Bronchial smooth muscle cell (primary cell): ENCODE measurements around the gene SPAG6. TPM values are rescaled to one million over a fixed set of nuclear protein-coding genes. Genes with fewer than 3 reads are reported as not detected.

Experiments
- total RNA-seq: library from RNA; depleted of rRNA; stranded (reverse); fragments of >200 nt; gene quantifications from 2 replicates; pipeline ENCODE4 v1.2.1, GENCODE V29; 2014

The SPAG6 gene
- total RNA-seq: not detected in 2 replicates

DNA sequence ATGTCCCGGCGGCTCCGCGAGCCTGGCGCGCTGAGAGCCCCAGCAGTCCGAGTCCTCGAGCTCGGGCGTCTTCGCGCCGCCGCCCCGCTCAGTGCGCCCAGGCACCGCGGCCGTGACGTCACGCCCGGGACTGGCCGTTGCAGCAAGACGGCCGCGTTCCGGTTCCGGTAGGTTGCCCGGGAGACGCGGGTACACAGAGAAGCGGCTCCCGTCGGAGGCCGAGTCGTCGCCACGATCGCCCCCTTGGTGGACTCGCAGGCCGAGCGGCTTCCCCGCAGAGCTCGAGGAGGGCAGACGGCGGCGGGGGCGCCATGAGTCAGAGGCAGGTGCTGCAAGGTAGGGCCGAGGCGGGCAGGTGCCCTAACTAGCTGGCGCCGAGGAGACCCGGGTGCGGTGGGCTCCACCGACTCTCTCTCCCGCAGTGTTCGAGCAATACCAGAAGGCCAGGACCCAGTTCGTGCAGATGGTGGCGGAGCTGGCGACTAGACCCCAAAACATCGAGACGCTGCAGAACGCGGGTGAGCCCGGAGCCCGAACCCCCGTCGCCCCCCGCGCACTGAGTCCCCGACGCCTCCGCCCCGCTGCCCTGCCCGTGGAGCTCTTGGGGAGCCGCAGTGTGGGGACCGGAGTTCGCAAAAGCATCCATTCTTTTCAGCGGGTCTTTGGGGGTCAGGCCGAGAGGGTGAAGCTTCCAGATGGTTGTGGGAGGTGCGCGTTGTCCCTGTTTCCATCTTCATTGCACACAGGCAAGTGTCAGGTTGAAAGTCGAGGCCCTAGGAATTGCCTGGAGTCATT lies at the start of gene SPAG6:
Gene SPAG6 (plus strand): TSS at position 196 of the 795 bp plus-strand sequence. CDS start 116 bp downstream, at position 312.

DNA sequence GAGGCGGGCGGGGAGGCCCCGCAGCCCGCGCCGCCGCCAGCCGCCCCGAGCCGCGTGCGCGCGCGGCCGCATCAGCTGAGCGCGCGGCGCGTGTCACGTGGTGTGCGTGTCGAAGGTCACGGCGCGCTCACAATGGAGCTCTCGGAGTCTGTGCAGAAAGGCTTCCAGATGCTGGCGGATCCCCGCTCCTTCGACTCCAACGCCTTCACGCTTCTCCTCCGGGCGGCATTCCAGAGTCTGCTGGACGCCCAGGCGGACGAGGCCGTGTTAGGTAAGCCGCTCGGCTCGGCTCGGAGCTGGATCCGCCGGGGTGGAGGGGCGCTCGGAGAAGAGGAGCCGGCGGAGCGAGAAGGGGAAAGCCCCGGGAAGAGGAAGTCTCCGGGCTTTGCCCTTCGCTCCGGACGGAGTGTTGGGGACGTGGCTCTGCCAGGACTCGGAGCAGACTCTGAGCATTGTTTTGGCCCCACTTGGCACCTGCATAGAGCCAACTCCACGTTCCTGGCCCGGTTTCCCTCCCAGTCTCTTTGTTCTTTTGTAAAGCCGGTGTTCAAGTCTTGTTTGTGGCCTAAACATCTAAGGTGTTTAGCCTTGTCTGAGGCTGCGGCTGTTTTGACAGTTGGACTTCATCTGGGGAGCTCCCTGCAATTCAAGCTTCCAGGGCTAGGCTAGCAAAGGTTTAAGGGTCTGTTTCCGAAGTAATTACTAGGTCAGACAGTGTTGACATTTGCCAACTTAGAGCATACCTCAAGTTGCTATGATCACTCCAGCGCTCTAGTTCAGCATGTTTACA lies 28.8 kb upstream of the SPAG6 start, which contains the start of gene COMMD3:
Gene COMMD3 (plus strand): TSS at position 103 of the 790 bp plus-strand sequence. CDS start 30 bp downstream, at position 133.

GRCh38 chr10:22320591-22321155 lies 24.6 kb upstream of the SPAG6 start, which contains the start of gene BMI1:
Gene BMI1 (plus strand): TSS chr10:22321099. CDS start chr10:22326450, 5,351 bp downstream.

Other genes with a start within 250 kb of the SPAG6 start
- gene EBLN1, start 127.5 kb upstream of the SPAG6 start, total RNA-seq: not detected in 2 replicates
- 42.7 and 63.5 TPM in 2 replicates for gene COMMD3, start 29.1 kb upstream of the SPAG6 start, total RNA-seq
- gene BMI1, start 24.4 kb upstream of the SPAG6 start, total RNA-seq: 31.8 and 55.7 TPM in 2 replicates